ENCODE measurements around the gene SPARC.
"Not testable (repeated sequence)": the region's sequence is repeated elsewhere in the genome, so short reads cannot be mapped to it uniquely, and the experiment has no call there.

The SPARC gene

DNA sequence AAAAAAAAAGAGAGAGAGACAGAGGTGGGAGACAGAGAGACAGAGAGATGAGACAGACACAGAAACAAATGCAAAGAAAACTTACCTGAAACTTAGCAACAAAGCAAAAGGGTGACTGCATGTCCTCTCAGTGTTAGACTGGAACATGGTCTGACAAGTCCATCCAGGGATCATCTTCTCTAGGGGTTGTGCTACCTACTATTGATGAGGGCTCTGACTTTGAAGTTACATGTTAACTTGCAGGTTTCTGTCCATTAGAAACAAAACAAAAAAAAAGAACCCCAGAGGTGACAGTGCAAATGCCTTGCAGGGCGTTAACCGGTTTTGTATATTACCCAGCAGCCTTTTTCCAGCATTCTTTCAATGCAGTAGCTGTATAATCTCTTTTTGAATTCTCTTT lies 13.6 kb upstream of the SPARC start:
- Histone ChIP-seq H3K9me3 (ENCODE audit: insufficient read depth, low read depth, low read length) (no peaks in the 10 kb centered on the region), H2AFZ (ENCODE audit: low read length) (no peak overlapping the region), H3K9ac (ENCODE audit: low read depth, low read length, poor library complexity, severe bottlenecking) (no peak overlapping the region), H3F3A (ENCODE audit: low read depth) (no peaks in the 10 kb centered on the region), H3K36me3 (ENCODE audit: insufficient read depth, low read length) (no peaks in the 10 kb centered on the region), H3K4me1 (ENCODE audit: insufficient read depth, low read length, poor library complexity, severe bottlenecking) (no peaks in the 10 kb centered on the region), H3K27me3 (ENCODE audit: insufficient read depth, low read length, poor library complexity, severe bottlenecking) (no peaks in the 10 kb centered on the region), H3K4me2 (ENCODE audit: low read depth, low read length, poor library complexity, severe bottlenecking) (no peak overlapping the region), H3K79me2 (ENCODE audit: insufficient read depth, low read length) (no peaks in the 10 kb centered on the region), H4K20me1 (ENCODE audit: insufficient read depth, low read length, poor library complexity, severe bottlenecking) (no peaks in the 10 kb centered on the region), H3K9me2 (replicated peaks; ENCODE audit: low read depth, low read length) (no peaks in the 10 kb centered on the region), H3K4me3 (ENCODE audit: low read length, poor library complexity, severe bottlenecking) (no peak overlapping the region)
- TF ChIP-seq, protein P1, sequence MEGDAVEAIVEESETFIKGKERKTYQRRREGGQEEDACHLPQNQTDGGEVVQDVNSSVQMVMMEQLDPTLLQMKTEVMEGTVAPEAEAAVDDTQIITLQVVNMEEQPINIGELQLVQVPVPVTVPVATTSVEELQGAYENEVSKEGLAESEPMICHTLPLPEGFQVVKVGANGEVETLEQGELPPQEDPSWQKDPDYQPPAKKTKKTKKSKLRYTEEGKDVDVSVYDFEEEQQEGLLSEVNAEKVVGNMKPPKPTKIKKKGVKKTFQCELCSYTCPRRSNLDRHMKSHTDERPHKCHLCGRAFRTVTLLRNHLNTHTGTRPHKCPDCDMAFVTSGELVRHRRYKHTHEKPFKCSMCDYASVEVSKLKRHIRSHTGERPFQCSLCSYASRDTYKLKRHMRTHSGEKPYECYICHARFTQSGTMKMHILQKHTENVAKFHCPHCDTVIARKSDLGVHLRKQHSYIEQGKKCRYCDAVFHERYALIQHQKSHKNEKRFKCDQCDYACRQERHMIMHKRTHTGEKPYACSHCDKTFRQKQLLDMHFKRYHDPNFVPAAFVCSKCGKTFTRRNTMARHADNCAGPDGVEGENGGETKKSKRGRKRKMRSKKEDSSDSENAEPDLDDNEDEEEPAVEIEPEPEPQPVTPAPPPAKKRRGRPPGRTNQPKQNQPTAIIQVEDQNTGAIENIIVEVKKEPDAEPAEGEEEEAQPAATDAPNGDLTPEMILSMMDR (conservative IDR thresholded peaks at IDR 0.05; ENCODE audit: low read length) = no peak
- TF ChIP-seq EZH2phosphoT487 (IDR thresholded peaks at IDR 0.05; ENCODE audit: borderline replicate concordance) = no peak

DNA sequence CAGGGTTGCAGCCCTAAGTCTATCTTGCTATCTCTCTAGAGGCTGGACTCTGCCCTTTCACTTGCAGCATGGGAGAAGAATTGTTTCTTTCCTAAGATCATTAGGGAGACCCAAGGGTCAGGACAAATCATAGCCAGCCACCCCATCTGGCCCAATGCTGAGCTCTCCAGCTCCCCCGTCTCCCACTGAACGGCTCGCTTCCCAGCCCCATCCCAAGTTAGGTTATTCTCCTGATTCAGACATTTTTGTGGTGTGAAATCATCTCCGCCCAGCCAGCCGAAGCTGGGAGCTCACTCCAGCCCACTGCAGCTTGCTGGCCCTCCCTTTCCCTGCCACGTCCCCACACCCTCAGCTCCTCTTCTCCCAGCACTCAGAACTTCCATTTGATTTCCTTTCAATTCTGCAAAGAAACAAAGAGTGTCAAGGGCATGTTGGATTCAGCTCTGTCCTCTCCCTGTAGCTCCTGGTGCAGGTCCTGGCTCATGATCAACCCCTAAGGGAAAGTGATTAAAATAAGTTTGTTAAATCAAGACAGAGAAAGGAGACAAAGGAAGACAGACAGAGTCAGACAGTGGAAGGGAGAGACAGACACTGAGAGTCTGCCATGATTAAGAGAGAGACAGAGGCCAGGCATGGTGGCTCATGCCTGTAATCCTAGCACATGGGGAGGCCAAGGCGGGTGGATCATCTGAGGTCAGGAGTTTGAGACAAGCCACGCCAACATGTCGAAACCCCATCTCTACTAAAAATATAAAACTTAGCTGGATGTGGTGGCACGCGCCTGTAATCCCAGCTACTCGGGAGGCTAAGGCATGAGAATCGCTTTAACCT lies 12.6 kb upstream of the SPARC start:
- H3K4me2 ChIP-seq (ENCODE audit: low read depth, low read length, poor library complexity, severe bottlenecking) = no peak overlapping the region
- H3K9me2 ChIP-seq (replicated peaks; ENCODE audit: low read depth, low read length) = no peaks in the 10 kb centered on the region
- H3K27me3 ChIP-seq (ENCODE audit: insufficient read depth, low read length, poor library complexity, severe bottlenecking) = no peaks in the 10 kb centered on the region
- H3F3A ChIP-seq (ENCODE audit: low read depth) = no peaks in the 10 kb centered on the region
- no peak overlapping the region for H2AFZ ChIP-seq (ENCODE audit: low read length)
- H3K9me3 ChIP-seq (ENCODE audit: insufficient read depth, low read depth, low read length) = no peaks in the 10 kb centered on the region
- no peak overlapping the region for H3K9ac ChIP-seq (ENCODE audit: low read depth, low read length, poor library complexity, severe bottlenecking)
- TF ChIP-seq, protein P1 (conservative IDR thresholded peaks at IDR 0.05; ENCODE audit: low read length) = no peak
- no peak for TF ChIP-seq EZH2phosphoT487 (IDR thresholded peaks at IDR 0.05; ENCODE audit: borderline replicate concordance)
- no peak overlapping the region for H3K4me3 ChIP-seq (ENCODE audit: low read length, poor library complexity, severe bottlenecking)
- H3K79me2 ChIP-seq (ENCODE audit: insufficient read depth, low read length) = no peaks in the 10 kb centered on the region
- no peaks in the 10 kb centered on the region for H3K36me3 ChIP-seq (ENCODE audit: insufficient read depth, low read length)
- H3K4me1 ChIP-seq (ENCODE audit: insufficient read depth, low read length, poor library complexity, severe bottlenecking) = no peaks in the 10 kb centered on the region
- H4K20me1 ChIP-seq (ENCODE audit: insufficient read depth, low read length, poor library complexity, severe bottlenecking) = no peaks in the 10 kb centered on the region

DNA sequence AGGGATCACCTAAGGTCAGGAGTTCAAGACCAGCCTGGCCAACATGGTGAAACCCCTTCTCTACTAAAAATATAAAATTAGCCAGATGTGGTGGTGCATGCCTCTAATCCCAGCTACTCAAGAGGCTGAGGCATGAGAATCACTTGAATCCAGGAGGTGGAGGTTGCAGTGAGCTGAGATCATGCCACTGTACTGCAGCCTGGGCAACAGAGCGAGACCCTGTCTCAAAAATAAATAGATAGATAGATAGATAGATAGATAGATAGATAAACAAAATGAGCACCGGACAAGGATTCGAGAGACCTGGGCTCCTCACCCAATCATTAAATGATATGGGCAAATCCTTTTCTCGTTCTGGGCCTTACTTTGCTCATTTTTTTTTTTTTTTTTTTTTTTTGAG lies 11.4 kb upstream of the SPARC start:
- H3K79me2 ChIP-seq (ENCODE audit: insufficient read depth, low read length); H3K4me3 ChIP-seq (ENCODE audit: low read length, poor library complexity, severe bottlenecking); H3K36me3 ChIP-seq (ENCODE audit: insufficient read depth, low read length); H2AFZ ChIP-seq (ENCODE audit: low read length); H3K4me1 ChIP-seq (ENCODE audit: insufficient read depth, low read length, poor library complexity, severe bottlenecking); H3K4me2 ChIP-seq (ENCODE audit: low read depth, low read length, poor library complexity, severe bottlenecking); H3F3A ChIP-seq (ENCODE audit: low read depth); H3K27me3 ChIP-seq (ENCODE audit: insufficient read depth, low read length, poor library complexity, severe bottlenecking); H4K20me1 ChIP-seq (ENCODE audit: insufficient read depth, low read length, poor library complexity, severe bottlenecking); H3K9ac ChIP-seq (ENCODE audit: low read depth, low read length, poor library complexity, severe bottlenecking); H3K9me3 ChIP-seq (ENCODE audit: insufficient read depth, low read depth, low read length); H3K9me2 ChIP-seq (replicated peaks; ENCODE audit: low read depth, low read length): not testable (repeated sequence)

DNA sequence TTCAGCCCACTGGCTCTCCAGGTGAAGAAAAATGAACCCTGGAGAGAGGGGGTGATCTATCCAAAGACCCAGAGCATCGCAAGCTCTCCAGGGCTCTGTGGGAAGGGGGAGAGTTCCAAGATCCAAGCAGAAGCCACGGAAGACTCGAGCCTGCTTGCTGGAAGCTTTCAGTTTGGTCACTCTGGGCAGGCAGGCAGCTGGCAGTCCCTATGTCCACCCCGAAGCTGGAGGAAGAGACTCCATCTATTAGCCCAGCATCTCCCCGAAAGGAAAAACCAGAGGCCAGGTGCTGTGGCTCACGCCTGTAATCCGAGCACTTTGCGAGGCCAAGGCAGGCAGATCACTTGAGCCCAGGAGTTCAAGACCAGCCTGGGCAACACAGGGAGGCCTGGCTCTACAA lies 10.7 kb upstream of the SPARC start:
- TF ChIP-seq, protein P1 (conservative IDR thresholded peaks at IDR 0.05; ENCODE audit: low read length) = no peak
- no peak for TF ChIP-seq EZH2phosphoT487 (IDR thresholded peaks at IDR 0.05; ENCODE audit: borderline replicate concordance)
- no peaks in the 10 kb centered on the region for H3K36me3 ChIP-seq (ENCODE audit: insufficient read depth, low read length)
- no peaks in the 10 kb centered on the region for H4K20me1 ChIP-seq (ENCODE audit: insufficient read depth, low read length, poor library complexity, severe bottlenecking)
- H3K9me2 ChIP-seq (replicated peaks; ENCODE audit: low read depth, low read length) = no peaks in the 10 kb centered on the region
- H3K9ac ChIP-seq (ENCODE audit: low read depth, low read length, poor library complexity, severe bottlenecking) = no peak overlapping the region
- no peaks in the 10 kb centered on the region for H3K79me2 ChIP-seq (ENCODE audit: insufficient read depth, low read length)
- no peaks in the 10 kb centered on the region for H3F3A ChIP-seq (ENCODE audit: low read depth)
- H3K4me3 ChIP-seq (ENCODE audit: low read length, poor library complexity, severe bottlenecking) = no peak overlapping the region
- no peaks in the 10 kb centered on the region for H3K27me3 ChIP-seq (ENCODE audit: insufficient read depth, low read length, poor library complexity, severe bottlenecking)
- no peak overlapping the region for H2AFZ ChIP-seq (ENCODE audit: low read length)
- H3K4me2 ChIP-seq (ENCODE audit: low read depth, low read length, poor library complexity, severe bottlenecking) = no peak overlapping the region
- no peaks in the 10 kb centered on the region for H3K4me1 ChIP-seq (ENCODE audit: insufficient read depth, low read length, poor library complexity, severe bottlenecking)
- no peaks in the 10 kb centered on the region for H3K9me3 ChIP-seq (ENCODE audit: insufficient read depth, low read depth, low read length)

Data from Loucy (cell line).